Activated T-helper 2 cell treated with anti-CD3 and anti-CD28 coated beads, Interferon-gamma antibody, Interleukin-2, Interleukin-4, amounts not matched to agents 10 μg/mL and 5 μg/mL and 100 μg/mL, durations not matched to agents 14 hours and 24 hours and 36 hours (primary cell): ENCODE measurements around the gene NR4A1. TPM values are rescaled to one million over a fixed set of nuclear protein-coding genes. Genes with fewer than 3 reads are reported as not detected.

Experiments
- DNase-seq: peaks from one replicate; pipeline ENCODE4 v3.0.0; 2021; ENCODE audit warnings: low spot score
- H3K27ac Mint-ChIP-seq: one replicate; pipeline ENCODE4 v1.8.0; 2021; ENCODE audit warnings: mixed read lengths
- H3K27me3 Mint-ChIP-seq: one replicate; pipeline ENCODE4 v1.8.0; 2021; ENCODE audit warnings: low read depth, mixed read lengths
- H3K36me3 Mint-ChIP-seq: one replicate; pipeline ENCODE4 v1.8.0; 2021; ENCODE audit warnings: low read depth, mixed read lengths
- H3K4me1 Mint-ChIP-seq: one replicate; pipeline ENCODE4 v1.8.0; 2021; ENCODE audit warnings: low read depth, mixed read lengths
- H3K4me3 Mint-ChIP-seq: one replicate; pipeline ENCODE4 v1.8.0; 2021; ENCODE audit warnings: low read depth, mild to moderate bottlenecking, moderate library complexity, mixed read lengths
- H3K9me3 Mint-ChIP-seq: one replicate; pipeline ENCODE4 v1.8.0; 2021; ENCODE audit warnings: mixed read lengths
- intact Hi-C: fragments of 100-400 bp; cut with micrococcal nuclease; formaldehyde crosslinking; loops from one replicate; pipeline ENCODE4 v1.15.1; 2023
- total RNA-seq: library from RNA; stranded (reverse); gene quantifications from 2 replicates; pipeline ENCODE4 v1.2.3, GENCODE V29; 2022

The NR4A1 gene
- total RNA-seq, 1 donor from 2014 or later = 134 TPM

DNA sequence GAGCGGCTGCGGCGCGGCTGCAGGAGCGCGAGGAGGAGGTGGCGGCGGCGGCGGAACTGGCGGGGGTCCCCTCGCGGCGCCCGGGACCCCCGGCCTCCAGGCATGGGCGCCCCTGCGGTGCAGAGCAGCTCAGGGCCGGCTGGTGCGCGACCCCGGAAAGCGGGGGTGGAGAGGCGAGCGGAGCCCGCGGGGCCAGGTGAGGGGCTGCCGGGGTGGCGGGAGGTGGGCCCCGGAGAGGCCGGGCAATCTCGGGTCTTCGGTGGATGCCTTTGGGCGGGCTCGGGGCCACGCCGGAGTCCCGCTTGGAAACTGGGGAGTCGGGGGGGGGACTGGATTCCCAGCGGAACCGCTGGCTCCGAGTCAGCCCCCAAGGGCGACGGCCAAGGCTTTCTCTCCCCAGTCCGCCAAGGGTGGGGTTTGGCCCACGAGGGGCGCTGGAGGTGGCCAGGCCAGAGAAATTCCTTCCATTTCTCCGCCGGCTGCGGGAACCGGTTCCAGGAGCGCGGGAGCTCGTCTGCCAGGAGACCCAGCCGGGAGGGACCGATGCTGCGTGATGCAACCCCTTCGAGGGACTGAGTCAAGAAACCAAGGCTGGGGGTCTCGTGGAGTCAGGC lies 13.9 kb upstream of the NR4A1 start:
- Mint-ChIP-seq H3K27ac (no peak overlapping the region), H3K27me3 (peaks cover 6% of the 10 kb centered on the region), H3K4me3 (peak overlapping the region; percentile 88), H3K36me3 (peaks cover 13% of the 10 kb centered on the region), H3K9me3 (no peaks in the 10 kb centered on the region), H3K4me1 (peaks cover 65% of the 10 kb centered on the region)
- intact Hi-C loops = loop anchor here (1.0 kb wide), 2 partner anchors 12 to 14 kb away; partner anchors contain the start of gene NR4A1
- DNase-seq = no peak

DNA sequence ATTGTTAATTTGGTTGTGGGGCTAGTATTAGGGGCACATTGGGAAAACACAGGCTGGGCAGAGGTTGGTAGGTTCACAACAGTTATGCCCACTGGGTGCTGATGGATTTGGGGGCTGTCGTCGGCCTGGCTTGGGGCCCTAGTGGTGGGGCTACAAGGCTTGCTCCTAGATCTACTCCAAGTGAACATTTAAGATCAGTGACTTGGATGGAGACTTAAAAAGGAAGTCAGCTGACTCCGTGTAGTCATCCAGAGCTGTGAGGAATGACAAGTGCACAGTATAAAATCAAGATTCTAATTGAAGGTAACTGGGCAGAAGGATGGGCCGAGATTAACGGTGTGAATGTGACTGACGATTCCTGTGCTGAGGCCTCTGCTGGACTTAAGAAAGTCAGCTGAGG lies 12.8 kb upstream of the NR4A1 start:
- H3K4me1 Mint-ChIP-seq = peaks cover 61% of the 10 kb centered on the region
- intact Hi-C loops = loop anchor here (1.0 kb wide), 1 partner anchor 31 kb away; the partner anchor contains the start of gene ATG101
- peaks cover 6% of the 10 kb centered on the region for H3K27me3 Mint-ChIP-seq
- peak overlapping the region; percentile 88 for H3K4me3 Mint-ChIP-seq
- peaks cover 17% of the 10 kb centered on the region for H3K36me3 Mint-ChIP-seq
- no peaks in the 10 kb centered on the region for H3K9me3 Mint-ChIP-seq
- peak overlapping the region; percentile 76 for H3K27ac Mint-ChIP-seq
- DNase-seq = no peak

DNA sequence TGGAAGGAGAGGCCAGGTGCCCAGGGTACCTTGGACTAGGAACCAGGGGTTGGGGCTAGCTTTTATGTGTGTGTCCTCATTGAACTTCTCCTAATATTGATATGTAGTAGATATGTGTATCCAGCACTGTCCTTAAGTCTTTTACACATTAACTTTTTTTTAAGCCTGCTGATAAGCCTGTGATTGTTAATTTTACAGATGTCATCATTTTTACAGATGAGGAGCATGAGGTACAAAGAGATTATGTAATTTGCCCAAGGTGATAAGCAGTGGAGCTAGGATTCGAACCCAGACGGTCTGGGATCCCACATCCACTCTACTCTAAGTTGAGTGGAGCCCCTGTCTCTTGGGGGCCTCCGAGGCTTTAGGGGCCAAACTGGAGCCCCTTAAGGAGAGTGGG lies 10.2 kb upstream of the NR4A1 start:
- Mint-ChIP-seq H3K4me3 (no peak overlapping the region), H3K9me3 (no peaks in the 10 kb centered on the region), H3K27me3 (peaks cover 3% of the 10 kb centered on the region), H3K36me3 (peaks cover 25% of the 10 kb centered on the region), H3K27ac (no peak overlapping the region), H3K4me1 (peaks cover 42% of the 10 kb centered on the region)
- intact Hi-C loops = no loop called here
- no peak for DNase-seq

DNA sequence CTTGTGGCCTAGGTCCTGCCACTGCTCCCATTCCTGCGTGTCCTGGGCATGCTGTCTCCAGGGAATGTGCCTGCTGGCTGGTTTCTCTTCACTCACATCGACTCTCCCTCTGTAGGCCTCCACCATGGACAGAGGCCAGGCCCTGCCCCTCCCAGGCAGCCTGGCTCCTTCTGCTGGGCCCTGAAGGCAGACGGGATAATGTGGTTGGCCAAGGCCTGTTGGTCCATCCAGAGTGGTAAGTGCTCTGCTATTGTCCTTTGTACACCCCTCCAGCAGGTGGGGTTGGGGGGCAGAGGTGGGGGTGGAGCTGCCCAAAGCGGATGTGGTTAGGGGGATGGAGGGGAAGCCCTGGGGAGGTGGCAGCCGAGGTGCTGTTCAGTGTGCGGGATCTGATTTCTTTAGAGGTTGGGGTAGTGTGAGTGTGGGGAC lies 9.5 kb upstream of the NR4A1 start:
- Mint-ChIP-seq H3K36me3 (peaks cover 25% of the 10 kb centered on the region), H3K27ac (peak overlapping the region; percentile 56), H3K27me3 (no peaks in the 10 kb centered on the region), H3K4me1 (peaks cover 38% of the 10 kb centered on the region), H3K9me3 (no peaks in the 10 kb centered on the region), H3K4me3 (no peak overlapping the region)
- intact Hi-C loops = no loop called here
- DNase-seq = no peak

DNA sequence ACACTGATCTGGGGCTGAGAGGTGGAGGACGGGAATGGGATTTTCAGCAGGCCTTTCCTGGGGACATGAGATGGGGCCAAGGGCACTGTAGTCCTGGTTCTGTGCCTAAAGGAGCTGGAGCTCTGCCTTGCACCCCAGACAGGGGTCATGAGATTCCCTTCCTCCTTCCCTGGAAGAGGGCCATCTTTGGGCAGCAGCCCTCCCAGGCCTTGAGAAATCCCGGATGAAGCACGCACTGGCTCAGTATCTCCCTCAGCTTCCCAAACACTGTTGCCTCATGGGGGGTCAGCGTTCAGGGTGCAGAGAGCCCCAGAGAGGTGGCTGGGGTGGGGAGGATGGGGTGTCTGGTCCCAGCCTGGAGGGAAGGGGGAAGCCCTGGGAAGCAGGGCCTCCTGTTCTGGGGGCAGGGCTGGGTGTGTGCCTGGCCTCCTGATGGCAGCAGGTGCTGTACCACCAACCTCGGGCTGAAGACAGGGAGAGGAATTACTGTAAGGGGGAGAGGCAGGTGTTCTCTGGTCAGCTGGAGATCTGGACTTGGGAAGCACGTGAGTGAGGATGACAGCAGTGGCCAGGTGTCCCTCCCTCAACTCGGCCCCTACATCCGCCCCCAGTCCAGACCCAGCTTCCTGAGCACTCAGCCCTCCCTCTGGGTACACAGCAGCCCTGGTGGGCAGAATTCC lies 8.4 kb upstream of the NR4A1 start:
- peaks cover 40% of the 10 kb centered on the region for H3K4me1 Mint-ChIP-seq
- peaks cover 25% of the 10 kb centered on the region for H3K36me3 Mint-ChIP-seq
- H3K4me3 Mint-ChIP-seq = no peak overlapping the region
- no peaks in the 10 kb centered on the region for H3K9me3 Mint-ChIP-seq
- no peak for DNase-seq
- H3K27ac Mint-ChIP-seq = no peak overlapping the region
- intact Hi-C loops = no loop called here
- H3K27me3 Mint-ChIP-seq = no peaks in the 10 kb centered on the region

DNA sequence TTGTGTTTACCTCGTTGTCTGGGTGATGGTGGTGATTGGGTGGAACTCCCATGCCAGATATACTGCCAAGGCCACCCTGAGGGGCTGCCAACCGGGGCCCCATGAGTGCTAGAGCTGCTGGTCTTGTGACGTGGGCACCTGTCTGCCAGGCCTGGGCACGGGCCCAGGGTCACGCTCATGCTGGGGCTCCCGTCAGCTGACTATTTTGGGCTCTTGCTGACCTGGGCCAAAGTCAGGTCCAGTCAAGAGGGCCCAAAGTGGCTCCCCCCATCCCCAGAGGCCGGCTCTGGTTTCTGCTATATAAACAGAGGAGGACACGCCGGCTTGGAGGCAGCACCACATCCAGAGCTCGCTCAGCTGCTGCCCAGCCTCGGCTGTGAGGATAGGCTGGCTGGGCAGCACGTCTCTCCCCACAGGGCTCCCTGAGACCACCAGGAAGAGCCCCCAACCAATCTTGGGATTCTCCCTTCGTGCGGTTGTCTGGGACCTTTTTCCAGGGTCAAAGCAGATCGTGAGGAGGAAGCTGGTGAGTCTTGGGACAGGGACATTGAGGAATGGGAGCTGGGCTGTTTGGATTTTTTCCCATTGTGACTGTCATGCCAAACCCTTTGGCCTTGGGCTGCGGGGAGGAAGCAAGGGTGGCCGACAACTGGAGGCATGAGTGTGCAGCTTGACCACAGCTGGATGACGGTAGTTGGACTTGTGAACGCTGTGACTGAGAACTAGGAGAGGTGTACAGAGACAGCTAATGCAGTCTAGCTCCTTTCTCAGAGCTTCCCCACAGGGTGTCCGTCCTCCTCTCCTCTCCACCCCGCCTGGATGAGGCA lies 7.6 kb upstream of the NR4A1 start:
- Mint-ChIP-seq H3K27me3 (no peaks in the 10 kb centered on the region), H3K4me3 (no peak overlapping the region), H3K4me1 (peaks cover 35% of the 10 kb centered on the region), H3K27ac (no peak overlapping the region), H3K36me3 (peaks cover 21% of the 10 kb centered on the region), H3K9me3 (no peaks in the 10 kb centered on the region)
- intact Hi-C loops = no loop called here
- no peak for DNase-seq

DNA sequence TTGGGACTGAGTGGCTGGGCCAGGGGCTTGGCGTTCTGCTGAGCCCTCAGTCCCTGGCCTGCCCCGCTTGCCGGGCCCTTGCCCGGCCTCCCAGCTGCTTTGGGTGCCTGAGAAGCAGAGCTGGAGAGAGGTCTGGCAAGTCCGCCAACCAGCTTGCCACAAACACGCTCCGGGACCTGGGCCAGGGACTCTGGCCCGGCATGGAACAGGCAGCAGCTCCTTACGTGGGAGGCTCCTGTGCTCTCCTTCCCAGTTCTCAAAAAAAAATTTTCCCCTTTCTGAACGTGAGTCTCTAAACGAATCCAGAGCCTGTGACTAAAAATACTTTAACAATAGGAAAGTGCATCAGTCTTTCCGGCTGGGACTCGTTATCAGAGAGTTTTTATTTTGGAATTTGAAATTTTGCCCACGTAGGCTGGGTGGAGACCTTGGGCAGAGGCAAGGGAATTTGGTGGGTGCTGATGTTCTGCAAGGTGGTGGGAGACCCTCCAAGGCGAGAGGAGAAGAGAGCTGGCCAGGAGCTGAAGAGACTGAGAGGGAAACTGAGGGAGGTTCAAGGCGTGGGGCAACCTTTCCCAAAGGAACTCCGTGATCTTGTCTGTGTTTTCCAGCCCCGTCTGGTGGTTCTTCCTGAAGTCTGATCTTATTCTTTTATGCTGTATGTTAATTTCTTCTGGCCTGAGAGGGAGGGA lies 6.8 kb upstream of the NR4A1 start:
- H3K9me3 Mint-ChIP-seq = no peaks in the 10 kb centered on the region
- no peak overlapping the region for H3K27ac Mint-ChIP-seq
- no peak for DNase-seq
- H3K27me3 Mint-ChIP-seq = no peaks in the 10 kb centered on the region
- H3K4me3 Mint-ChIP-seq = no peak overlapping the region
- peaks cover 25% of the 10 kb centered on the region for H3K36me3 Mint-ChIP-seq
- peaks cover 31% of the 10 kb centered on the region for H3K4me1 Mint-ChIP-seq
- intact Hi-C loops = no loop called here

DNA sequence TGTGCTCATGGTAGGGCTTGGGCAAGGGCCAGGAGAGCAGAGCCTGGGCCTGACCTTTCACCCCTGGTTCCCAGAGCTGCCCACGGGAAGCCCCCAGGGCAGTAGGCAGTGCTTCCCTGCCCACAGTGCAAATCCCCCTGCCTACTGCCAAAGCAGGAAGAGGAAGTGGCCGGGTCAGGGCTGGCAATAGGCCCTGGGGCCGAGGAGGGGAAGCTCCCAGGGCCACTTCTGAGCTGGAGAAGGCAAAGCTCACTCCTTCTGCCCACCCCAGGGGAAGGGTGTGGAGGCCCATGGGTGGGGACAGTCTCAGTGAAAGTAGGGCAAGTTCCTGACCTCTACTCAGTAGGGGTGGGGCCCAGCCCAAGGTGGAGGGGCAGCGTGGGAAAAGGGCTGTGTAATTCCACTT lies 5.4 kb upstream of the NR4A1 start:
- DNase-seq = no peak
- Mint-ChIP-seq H3K27me3 (no peaks in the 10 kb centered on the region), H3K27ac (peak overlapping the region; percentile 28)

DNA sequence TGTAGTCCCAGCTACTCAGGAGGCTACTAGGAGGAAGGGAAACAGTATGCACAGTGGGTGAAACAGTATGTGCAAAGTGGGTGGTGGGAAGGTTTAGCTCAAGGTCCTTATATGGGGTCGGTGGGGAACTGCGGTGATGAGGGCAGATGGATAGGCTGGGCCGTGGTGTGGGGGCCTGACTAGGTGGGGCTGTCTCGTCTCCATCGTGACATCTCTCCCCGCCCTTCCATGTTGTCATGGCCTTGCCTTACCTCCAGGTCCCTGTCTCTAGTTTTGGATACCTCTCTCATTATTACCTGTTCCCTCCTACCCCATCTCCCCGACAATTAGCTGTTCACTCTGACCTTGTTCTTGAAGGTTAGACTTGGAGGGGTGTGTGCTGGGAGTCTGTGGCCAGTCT lies 4.4 kb upstream of the NR4A1 start:
- Mint-ChIP-seq H3K27ac (no peak overlapping the region), H3K4me1 (peaks cover 28% of the 10 kb centered on the region), H3K9me3 (no peaks in the 10 kb centered on the region), H3K27me3 (no peaks in the 10 kb centered on the region), H3K4me3 (no peak overlapping the region), H3K36me3 (peaks cover 29% of the 10 kb centered on the region)
- DNase-seq = no peak
- intact Hi-C loops = no loop called here

More for the DNA sequence above, 5.4 kb upstream of the NR4A1 start:
- intact Hi-C loops = no loop called here
- Mint-ChIP-seq H3K4me1 (peaks cover 34% of the 10 kb centered on the region), H3K4me3 (no peak overlapping the region), H3K36me3 (peaks cover 24% of the 10 kb centered on the region), H3K9me3 (no peaks in the 10 kb centered on the region)

DNA sequence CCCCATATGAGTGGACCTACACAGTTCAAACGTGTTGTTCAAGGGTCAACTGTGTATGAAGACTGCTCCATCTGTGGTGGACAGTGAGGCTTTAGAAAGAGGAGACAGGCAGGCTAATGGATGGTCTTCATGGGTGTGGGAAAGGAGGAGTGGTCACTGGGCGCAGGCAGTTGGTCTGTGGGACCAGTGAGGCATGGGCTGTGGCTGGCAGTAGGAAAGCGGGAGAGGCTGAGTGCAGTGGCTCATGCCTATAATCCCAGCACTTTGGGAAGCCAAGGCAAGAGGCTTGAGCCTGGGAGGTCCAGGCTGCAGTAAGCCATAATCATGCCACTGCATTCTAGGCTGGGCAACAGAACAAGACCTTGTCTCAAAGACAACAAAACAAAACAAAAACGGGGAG lies 2.0 kb upstream of the NR4A1 start:
- no peak for DNase-seq
- Mint-ChIP-seq H3K4me3 (peak overlapping the region; percentile 98), H3K27ac (peak overlapping the region; percentile 90), H3K9me3 (no peaks in the 10 kb centered on the region), H3K4me1 (peaks cover 27% of the 10 kb centered on the region), H3K27me3 (no peaks in the 10 kb centered on the region), H3K36me3 (peaks cover 42% of the 10 kb centered on the region)
- intact Hi-C loops = no loop called here

DNA sequence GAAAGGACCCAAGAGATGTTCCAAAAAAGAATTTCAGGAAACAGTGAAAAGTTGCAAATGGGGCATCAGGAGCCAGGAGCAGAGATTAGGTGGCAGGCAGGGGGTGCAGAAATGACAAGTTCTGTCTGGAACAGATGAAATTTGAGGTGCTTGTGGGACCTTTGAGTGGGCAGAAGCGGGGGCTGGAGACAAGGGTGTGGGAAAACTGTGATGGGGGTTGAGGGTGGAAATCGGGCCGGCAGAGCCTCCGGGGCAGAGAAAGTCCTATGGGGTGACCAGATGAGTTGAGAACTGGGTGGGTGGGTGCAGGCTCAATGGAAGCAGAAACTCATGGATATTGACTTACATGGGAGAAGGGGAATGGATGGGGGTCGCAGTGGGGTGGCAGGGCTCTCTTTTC lies 1.6 kb upstream of the NR4A1 start:
- H3K27ac Mint-ChIP-seq = peak overlapping the region; percentile 90
- H3K4me3 Mint-ChIP-seq = peak overlapping the region; percentile 98
- H3K9me3 Mint-ChIP-seq = no peaks in the 10 kb centered on the region
- intact Hi-C loops = no loop called here
- H3K4me1 Mint-ChIP-seq = peaks cover 27% of the 10 kb centered on the region
- H3K27me3 Mint-ChIP-seq = no peaks in the 10 kb centered on the region
- peaks cover 42% of the 10 kb centered on the region for H3K36me3 Mint-ChIP-seq
- DNase-seq = no peak

DNA sequence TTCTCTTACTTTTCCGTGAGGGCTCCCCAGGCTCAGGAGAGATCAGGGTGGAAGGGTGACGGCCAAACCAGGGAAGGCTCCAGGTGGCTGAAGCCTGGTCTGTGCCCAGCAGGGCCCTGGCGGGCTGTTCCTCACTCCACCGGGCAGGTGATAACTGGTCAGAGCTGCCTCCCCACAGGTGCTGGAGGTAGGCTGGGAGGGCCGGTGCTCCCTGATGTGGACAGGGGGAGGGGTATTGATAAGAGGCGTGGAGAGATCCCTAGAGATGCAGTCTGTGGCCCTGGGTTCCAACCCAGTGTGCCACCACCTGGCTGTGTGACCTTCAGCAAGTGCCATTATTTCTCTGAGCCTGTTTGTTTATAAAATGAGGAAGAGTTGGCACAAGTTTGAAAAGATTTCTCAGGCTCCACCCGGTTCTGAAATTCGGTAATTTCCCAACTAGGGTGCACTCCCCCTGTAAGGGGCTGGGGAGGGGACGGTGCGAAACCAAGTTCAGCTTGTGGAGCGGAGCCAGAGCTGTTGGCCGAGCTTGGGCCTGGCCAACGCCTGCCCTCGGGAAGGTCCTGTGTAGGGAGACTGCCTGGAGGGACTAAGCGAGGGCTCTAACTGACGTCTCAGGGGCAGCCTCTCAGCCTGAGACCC lies 1.0 kb upstream of the NR4A1 start:
- intact Hi-C loops = no loop called here
- Mint-ChIP-seq H3K27ac (peak overlapping the region; percentile 90), H3K36me3 (peaks cover 46% of the 10 kb centered on the region), H3K9me3 (no peaks in the 10 kb centered on the region), H3K27me3 (no peaks in the 10 kb centered on the region), H3K4me3 (peak overlapping the region; percentile 98), H3K4me1 (peaks cover 27% of the 10 kb centered on the region)
- no peak for DNase-seq
